Effector memory CD4-positive, alpha-beta T cell (primary cell): ENCODE data around the gene BTBD8.

Experiments used
- DNase-seq, 3 donors: peaks; one replicate each; pipeline ENCODE4 v3.0.0-alpha.2; 2020
- H3K27ac ChIP-seq: 2 replicates; pipeline ENCODE4 v1.7.0; 2013; ENCODE audit warnings: mild to moderate bottlenecking, low read length, moderate library complexity; ENCODE audit not compliant: insufficient read depth, poor library complexity, severe bottlenecking
- H3K27me3 ChIP-seq: replicated peaks from 2 replicates; pipeline ENCODE4 v1.7.0; 2013; ENCODE audit warnings: mild to moderate bottlenecking, low read length; ENCODE audit not compliant: insufficient read depth, control insufficient read depth, poor library complexity, severe bottlenecking
- H3K36me3 ChIP-seq: 2 replicates; pipeline ENCODE4 v1.7.0; 2013; ENCODE audit warnings: mild to moderate bottlenecking, low read length, moderate library complexity; ENCODE audit not compliant: control insufficient read depth, insufficient read depth
- H3K4me1 ChIP-seq: 2 replicates; pipeline ENCODE4 v1.7.0; 2013; ENCODE audit warnings: low read length, mild to moderate bottlenecking; ENCODE audit not compliant: control insufficient read depth, insufficient read depth, poor library complexity, severe bottlenecking
- H3K4me3 ChIP-seq: 2 replicates; pipeline ENCODE4 v1.7.0; 2013; ENCODE audit warnings: low read length, low read depth, mild to moderate bottlenecking; ENCODE audit not compliant: insufficient read depth, poor library complexity, severe bottlenecking
- H3K9me3 ChIP-seq: 2 replicates; pipeline ENCODE4 v1.7.0; 2013; ENCODE audit warnings: mild to moderate bottlenecking, low read length, moderate library complexity; ENCODE audit not compliant: control insufficient read depth

BTBD8 gene

GRCh38 chr1:92125204-92125603 lies 45.1 kb downstream of the BTBD8 start:
- Histone ChIP-seq H3K27me3 (no peaks in the 10 kb centered on the region), H3K9me3 (no peaks in the 10 kb centered on the region), H3K4me1 (no peaks in the 10 kb centered on the region), H3K27ac (no peak overlapping the region), H3K4me3 (no peak overlapping the region), H3K36me3 (no peaks in the 10 kb centered on the region)
- no peak for DNase-seq

- H3K27ac ChIP-seq: no peak overlapping the region
- H3K9me3 ChIP-seq: no peaks in the 10 kb centered on the region
- no peaks in the 10 kb centered on the region for H3K27me3 ChIP-seq
- H3K4me3 ChIP-seq: no peak overlapping the region
- H3K4me1 ChIP-seq: no peaks in the 10 kb centered on the region
- no peaks in the 10 kb centered on the region for H3K36me3 ChIP-seq
- DNase-seq: no peak
Observed at GRCh38 chr1:92126088-92126487, 45.9 kb downstream of the BTBD8 start.

GRCh38 chr1:92134331-92134730 lies 54.2 kb downstream of the BTBD8 start:
- Histone ChIP-seq H3K9me3 (no peaks in the 10 kb centered on the region), H3K4me1 (no peaks in the 10 kb centered on the region), H3K27ac (no peak overlapping the region), H3K4me3 (no peak overlapping the region), H3K27me3 (no peaks in the 10 kb centered on the region), H3K36me3 (no peaks in the 10 kb centered on the region)
- no peak for DNase-seq

GRCh38 chr1:92136341-92136740 lies 56.2 kb downstream of the BTBD8 start:
- H3K9me3 ChIP-seq: no peaks in the 10 kb centered on the region
- no peak for DNase-seq
- no peaks in the 10 kb centered on the region for H3K4me1 ChIP-seq
- no peaks in the 10 kb centered on the region for H3K27me3 ChIP-seq
- H3K4me3 ChIP-seq: no peak overlapping the region
- no peak overlapping the region for H3K27ac ChIP-seq
- H3K36me3 ChIP-seq: no peaks in the 10 kb centered on the region

GRCh38 chr1:92154934-92155333 lies 74.8 kb downstream of the BTBD8 start:
- no peaks in the 10 kb centered on the region for H3K9me3 ChIP-seq
- no peak for DNase-seq
- no peaks in the 10 kb centered on the region for H3K36me3 ChIP-seq
- no peak overlapping the region for H3K27ac ChIP-seq
- H3K27me3 ChIP-seq: no peaks in the 10 kb centered on the region
- no peak overlapping the region for H3K4me3 ChIP-seq
- no peaks in the 10 kb centered on the region for H3K4me1 ChIP-seq

- no peaks in the 10 kb centered on the region for H3K27me3 ChIP-seq
- H3K4me1 ChIP-seq: no peaks in the 10 kb centered on the region
- DNase-seq: no peak
- no peak overlapping the region for H3K4me3 ChIP-seq
- H3K36me3 ChIP-seq: no peaks in the 10 kb centered on the region
- H3K9me3 ChIP-seq: no peaks in the 10 kb centered on the region
- no peak overlapping the region for H3K27ac ChIP-seq
Observed at GRCh38 chr1:92159593-92159992, 79.4 kb downstream of the BTBD8 start.

GRCh38 chr1:92165389-92165788 lies 85.2 kb downstream of the BTBD8 start:
- Histone ChIP-seq H3K27me3 (no peaks in the 10 kb centered on the region), H3K4me3 (no peak overlapping the region), H3K4me1 (no peaks in the 10 kb centered on the region), H3K36me3 (no peaks in the 10 kb centered on the region), H3K27ac (no peak overlapping the region), H3K9me3 (no peaks in the 10 kb centered on the region)
- no peak for DNase-seq

- no peaks in the 10 kb centered on the region for H3K36me3 ChIP-seq
- H3K9me3 ChIP-seq: no peaks in the 10 kb centered on the region
- no peaks in the 10 kb centered on the region for H3K27me3 ChIP-seq
- H3K4me1 ChIP-seq: no peaks in the 10 kb centered on the region
- H3K4me3 ChIP-seq: no peak overlapping the region
- no peak overlapping the region for H3K27ac ChIP-seq
- no peak for DNase-seq
Observed at GRCh38 chr1:92167151-92167550, 87.0 kb downstream of the BTBD8 start.

- Histone ChIP-seq H3K27ac (no peak overlapping the region), H3K36me3 (no peaks in the 10 kb centered on the region), H3K4me1 (no peaks in the 10 kb centered on the region), H3K4me3 (no peak overlapping the region), H3K27me3 (no peaks in the 10 kb centered on the region), H3K9me3 (no peaks in the 10 kb centered on the region)
- no peak for DNase-seq
Observed at GRCh38 chr1:92168657-92169056, 88.5 kb downstream of the BTBD8 start.

- H3K27me3 ChIP-seq: no peaks in the 10 kb centered on the region
- no peaks in the 10 kb centered on the region for H3K9me3 ChIP-seq
Observed at GRCh38 chr1:92169214-92170005, 89.3 kb downstream of the BTBD8 start.

More at GRCh38 chr1:92169214-92170005, 89.3 kb downstream of the BTBD8 start:
- no peak overlapping the region for H3K4me3 ChIP-seq
- no peaks in the 10 kb centered on the region for H3K36me3 ChIP-seq
- no peak for DNase-seq
- H3K27ac ChIP-seq: no peak overlapping the region
- no peaks in the 10 kb centered on the region for H3K4me1 ChIP-seq
